Measurements from ENCODE around the gene PTN. TPM values are rescaled to one million over a fixed set of nuclear protein-coding genes. Genes with fewer than 3 reads are reported as not detected.

Gene PTN, protein sequence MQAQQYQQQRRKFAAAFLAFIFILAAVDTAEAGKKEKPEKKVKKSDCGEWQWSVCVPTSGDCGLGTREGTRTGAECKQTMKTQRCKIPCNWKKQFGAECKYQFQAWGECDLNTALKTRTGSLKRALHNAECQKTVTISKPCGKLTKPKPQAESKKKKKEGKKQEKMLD
- 100 to 1,000 TPM; 111 to 277 (median 148) TPM for polyA plus RNA-seq (ENCODE audit: insufficient read length in 4 of 4)

DNA sequence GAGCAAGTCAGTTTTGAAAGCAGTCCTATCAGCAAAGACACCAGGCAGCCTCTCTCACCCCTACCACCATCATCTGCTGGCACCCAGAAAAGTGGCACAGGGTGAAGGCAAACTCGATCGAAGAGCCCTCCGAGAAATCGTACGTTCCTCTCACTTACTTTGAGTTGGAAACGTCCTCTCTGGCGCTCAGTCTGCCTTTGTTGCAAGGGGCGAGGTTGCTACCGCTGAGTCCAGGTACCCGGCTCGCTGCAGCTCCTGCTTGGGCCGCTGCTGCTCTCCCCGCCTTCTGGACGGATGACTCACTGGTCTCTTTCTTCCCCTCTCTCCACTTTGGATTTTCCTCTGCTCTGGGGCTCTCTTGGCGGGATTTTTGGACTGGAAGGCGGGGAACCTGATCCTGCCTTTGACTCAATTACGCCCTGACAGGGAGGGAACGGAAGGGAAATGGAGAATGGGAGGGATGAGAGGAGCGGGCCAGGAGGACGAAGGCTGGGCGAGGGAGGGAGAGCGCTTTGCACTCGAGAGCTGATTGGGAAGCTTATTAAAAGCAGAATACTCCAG lies at the start of gene PTN:
PTN (minus strand) TSS at position 453 of the 561 bp plus-strand sequence. CDS start 88,760 bp downstream, outside the sequence.
- peak; percentile 45 to 63 (median 58) for DNase-seq (ENCODE audit: low read depth in 4 of 4, low spot score in 3 of 4)

DNA sequence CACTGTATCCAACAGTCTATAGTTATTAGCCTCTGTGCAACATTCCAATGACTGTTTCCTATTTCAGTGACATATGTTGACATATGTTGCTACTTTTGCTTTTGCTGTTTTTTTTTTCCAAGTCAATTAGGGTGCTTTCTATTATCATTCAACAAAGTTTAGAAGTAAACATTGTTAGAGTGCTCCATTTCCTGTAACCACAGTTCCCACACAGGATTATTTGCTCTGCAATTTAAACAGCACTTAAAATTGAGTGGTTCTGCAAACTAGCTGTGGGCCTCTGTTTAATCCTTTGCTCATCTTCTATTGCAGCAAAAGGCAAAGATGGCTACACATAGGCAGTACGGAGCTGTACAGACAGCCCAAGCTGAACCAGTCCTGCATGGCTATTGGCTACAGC lies 46.5 kb upstream of the PTN start:
- DNase-seq (ENCODE audit: low read depth in 4 of 4, low spot score in 3 of 4): no peak

DNA sequence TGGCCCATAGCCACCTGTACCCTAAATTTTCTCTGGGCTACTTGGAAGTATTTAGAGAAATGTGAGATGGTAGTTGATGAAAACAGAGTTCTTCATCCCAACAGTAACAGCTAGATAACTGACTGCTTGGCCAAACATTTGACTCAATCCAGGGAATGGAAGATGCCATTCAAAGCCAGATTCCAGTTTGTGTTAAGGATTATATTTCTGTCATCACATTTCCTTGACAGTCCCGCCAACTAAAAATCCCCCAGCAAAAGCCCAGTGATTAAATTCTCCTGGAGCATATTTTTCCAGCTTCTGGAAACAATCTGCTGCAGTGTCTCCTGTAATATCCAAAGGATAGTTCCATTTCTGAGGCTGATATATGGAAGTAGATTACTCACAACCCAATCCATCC lies 45.4 kb upstream of the PTN start:
- DNase-seq (ENCODE audit: low read depth in 4 of 4, low spot score in 3 of 4): no peak

DNA sequence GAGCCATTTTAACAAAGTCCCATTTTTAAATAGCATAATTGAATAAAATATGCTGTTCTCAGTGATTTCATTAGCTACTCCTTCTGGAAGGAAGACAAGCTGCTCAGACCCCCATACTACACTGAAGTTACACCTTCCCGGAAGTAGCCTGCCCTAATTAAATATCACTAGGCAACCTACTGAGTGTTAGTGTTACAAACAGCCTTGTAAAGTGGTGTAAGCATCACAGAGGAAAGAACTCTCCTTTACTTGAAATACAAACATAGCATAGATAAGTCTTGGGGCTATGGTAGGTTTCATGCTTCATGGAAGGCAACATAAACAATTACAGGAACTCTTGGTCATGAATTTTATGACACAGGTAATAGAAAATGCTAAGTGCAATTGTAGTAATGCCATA lies 43.4 kb upstream of the PTN start:
- no peak for DNase-seq (ENCODE audit: low read depth in 4 of 4, low spot score in 3 of 4)

DNA sequence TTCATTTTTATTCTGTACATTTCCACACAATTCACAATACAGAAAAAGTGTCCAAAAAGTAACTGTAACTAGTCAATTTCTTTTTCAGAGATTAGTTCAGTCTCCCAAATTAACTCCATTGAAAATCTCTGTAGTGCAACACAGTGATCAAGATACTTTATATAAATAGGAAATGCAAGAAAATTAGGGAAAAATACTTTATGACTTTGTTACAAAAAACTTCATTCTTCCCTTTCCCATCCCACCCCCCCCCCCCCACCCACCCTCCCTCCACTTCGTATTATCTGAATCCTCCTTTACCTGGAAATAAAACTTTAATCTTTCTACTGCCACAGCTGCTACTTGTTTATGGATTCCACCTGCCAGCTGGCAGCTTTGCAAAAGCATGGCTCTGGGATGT lies 37.5 kb upstream of the PTN start:
- DNase-seq (ENCODE audit: low read depth in 4 of 4, low spot score in 3 of 4): no peak

DNA sequence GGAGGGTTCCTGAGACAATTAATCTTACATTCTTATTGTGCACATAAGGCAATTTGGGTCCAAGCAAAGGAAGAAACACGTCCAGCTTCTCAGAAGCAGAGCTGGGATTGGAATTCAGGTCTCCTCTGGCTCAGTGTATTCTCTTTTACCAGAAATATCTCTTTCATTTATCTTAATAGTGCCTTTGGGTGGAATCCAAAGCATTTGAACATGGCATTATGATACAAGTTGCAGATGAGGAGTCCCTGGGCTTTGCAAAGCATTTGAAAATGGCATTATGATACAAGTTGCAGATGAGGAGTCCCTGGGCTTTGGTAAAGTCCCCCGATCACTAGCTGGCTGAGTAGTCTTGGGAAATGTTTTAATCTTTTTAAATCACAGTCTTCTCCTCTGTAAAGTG lies 30.0 kb upstream of the PTN start:
- no peak for DNase-seq (ENCODE audit: low read depth in 4 of 4, low spot score in 3 of 4)

DNA sequence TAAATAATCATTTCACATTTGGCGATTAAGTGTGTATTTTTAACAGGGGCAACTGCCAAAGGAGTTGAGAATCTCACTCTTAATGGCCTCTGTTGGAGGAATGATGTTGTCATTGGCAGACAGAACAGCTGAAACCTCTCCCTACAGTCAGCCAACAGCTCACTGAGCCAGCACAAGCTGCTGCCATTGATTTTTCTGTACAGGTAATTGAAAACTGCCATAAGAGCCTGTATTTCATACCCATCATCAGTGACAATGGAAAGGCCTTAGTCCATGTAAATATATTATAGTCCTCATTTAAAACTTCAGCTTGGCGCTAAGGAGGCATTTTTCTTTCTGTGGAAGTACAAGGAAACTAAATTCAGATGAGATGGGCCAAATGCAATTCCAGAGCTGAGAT lies 28.1 kb upstream of the PTN start:
- no peak for DNase-seq (ENCODE audit: low read depth in 4 of 4, low spot score in 3 of 4)

DNA sequence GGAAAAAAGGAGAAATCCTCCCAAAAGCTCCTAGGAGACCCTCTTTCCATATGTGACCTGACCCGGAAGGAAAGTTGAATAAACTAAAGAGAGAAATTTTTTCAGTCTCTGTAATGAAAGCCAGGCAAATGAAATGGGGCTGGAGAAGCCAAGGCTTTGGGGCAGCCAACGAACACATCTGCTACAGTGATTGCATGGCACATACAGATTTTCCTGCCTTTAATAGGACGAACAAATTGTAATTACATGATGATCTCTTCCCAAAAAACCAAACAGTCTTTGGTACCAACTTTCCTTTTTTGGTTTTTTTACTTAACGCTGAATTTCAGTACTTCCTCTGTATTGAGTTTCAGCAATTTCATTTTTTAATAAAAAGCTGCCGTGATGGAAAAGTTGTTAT lies 23.5 kb upstream of the PTN start:
- DNase-seq (ENCODE audit: low read depth in 4 of 4, low spot score in 3 of 4): no peak

DNA sequence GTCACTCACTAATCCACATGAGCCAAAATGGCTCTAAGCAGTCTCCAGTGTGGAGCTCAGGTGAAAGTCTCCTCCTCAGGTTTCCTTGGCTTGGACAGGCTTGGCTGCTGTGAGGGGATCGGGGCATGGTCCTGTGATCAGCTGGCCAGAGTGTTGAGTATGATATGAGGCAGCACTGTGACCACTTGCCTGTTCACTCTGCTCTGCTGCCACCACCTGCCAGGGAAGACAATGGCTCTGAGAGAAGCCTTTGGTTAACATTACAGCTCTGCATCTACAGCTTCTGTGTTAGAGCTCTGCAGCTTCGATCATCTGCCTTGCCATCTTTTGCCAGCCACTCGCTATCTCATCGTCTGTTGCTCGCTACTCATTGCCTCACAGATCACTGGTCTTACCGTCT lies 20.1 kb upstream of the PTN start:
- no peak for DNase-seq (ENCODE audit: low read depth in 4 of 4, low spot score in 3 of 4)

DNA sequence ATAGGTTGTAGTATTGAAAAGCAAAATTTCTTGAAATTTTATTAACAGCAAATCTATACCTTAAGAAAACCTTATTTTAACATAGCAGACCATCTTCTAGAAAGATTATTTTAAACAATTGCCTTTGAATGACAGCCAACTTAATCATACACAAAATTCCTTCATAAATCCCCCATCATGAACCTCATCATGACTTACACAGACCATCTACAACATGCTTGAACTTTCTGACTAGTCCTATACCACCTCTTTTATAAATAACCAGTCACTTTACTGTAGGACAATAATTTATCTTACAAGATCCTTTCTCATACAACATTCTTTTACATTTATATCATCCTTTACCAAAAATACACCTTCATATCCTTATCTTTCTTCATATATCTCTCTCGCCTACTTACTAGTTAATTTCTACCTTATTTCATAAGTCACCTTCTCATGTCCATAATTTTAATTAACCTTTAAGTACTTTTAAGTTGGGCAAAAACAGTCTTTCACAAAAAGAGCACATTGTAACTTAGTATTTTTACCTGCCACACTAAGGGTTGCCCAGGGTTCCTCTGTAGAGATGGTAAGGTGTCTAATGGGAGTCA lies 16.6 kb upstream of the PTN start:
- DNase-seq (ENCODE audit: low read depth in 4 of 4, low spot score in 3 of 4): no peak

DNA sequence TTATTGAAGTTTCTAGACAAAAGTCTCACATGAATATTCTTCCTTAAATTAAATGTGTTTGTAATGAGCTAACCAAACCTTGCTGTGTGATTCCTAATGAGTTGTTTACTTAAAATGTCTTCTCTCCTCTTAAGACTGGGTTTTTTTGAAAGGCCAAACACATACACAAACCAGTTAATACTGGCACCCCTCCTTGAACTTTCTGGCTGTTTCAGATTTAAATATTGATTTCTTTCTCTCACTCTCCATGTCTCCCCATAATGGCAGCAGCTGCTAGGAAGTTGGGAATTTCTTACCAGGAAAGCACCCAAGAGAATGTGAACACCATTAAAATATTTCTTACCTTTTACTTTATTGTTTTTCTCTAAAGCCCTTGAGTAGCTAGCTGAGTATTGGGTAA lies 11.4 kb upstream of the PTN start:
- no peak for DNase-seq (ENCODE audit: low read depth in 4 of 4, low spot score in 3 of 4)

DNA sequence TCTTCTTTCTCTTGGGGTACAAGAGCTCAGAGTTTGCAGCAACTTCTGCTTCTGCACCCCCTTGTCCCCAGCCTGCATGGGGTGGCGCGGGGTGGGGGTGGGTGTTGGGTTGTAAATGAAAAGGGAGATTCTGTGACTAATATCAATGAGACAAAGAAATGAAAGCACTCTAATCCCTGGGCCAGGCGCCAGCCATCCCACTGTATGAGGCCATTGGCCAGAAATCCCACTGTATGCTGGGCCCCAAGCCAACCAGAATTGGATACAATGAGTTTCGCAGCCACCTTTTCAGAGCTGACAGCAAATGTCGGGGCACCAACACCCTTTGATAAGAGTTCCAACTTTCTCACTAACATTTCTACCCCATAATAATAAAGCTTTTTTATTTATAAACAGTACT lies 10.9 kb upstream of the PTN start:
- DNase-seq (ENCODE audit: low read depth in 4 of 4, low spot score in 3 of 4): no peak

DNA sequence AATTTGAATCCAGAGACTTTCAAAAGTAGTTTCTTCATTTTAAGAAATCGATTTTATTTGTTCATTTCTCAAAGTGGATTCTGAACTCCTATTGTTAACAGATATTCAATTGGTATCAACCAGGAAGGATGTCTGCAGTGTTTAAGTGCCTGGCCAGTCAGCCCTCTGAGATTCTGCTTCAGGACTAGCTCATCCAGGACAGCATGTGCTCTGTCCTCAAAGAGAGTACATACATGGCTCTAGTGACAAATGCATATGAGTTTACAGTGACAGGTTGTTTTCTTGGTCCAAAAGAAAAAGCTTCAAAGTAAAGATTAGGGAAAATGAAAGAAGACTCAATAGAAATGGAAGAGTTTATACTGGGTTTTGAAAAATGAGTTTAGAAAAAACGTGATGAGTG lies 8.4 kb upstream of the PTN start:
- DNase-seq (ENCODE audit: low read depth in 4 of 4, low spot score in 3 of 4): no peak

DNA sequence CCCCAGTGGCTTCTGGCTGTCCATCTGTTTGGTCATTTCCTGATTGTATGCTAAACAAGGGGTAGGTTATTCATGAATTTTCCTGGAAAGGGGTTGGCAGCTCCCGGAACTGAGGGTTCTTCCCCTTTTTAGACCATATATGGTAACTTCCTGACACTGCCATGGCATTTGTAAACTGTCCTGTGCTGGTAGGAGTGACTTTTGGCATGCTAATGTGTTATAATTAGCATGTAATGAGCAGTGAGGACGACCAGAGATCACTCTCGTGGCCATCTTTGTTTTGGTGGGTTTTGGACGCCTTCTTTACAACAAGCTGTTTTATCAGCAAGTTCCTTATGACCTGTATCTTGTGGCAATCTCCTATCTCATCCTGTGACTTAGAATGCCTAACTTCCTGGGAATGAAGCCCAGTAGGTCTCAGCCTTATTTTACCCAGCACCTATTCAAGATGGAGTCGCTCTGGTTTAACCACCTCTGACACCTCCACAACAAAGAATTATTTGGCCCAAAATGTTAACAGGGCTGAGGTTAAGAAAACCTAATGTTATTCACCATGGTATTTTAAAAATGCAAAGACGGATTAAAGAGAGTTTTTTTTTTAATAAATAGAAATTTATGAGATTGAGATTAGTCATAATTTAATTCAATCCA lies 2.4 kb upstream of the PTN start:
- no peak for DNase-seq (ENCODE audit: low read depth in 4 of 4, low spot score in 3 of 4)

DNA sequence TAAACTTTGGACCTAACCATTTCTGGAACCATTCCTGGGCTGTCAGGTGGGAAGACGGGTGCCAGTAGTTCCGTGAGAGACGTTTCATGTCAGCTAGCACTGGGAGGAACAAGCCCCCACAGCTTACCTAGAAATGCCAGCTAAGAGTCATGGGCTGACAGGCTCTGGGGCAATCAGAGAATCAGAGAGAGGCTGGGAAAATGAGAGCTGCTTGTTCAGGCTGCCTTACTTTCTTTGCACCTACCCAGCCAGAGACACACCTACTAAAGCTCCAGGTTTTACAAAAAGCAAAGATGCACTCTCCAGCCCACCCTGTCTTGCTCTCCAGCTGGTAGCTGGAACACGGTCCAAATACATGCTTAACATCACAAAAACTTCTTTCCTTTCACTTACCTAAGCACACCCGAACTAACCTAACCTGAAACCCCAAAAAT lies 688 bp downstream of the PTN start:
- peak in 2 of 4 donors; percentile 12 to 18 for DNase-seq (ENCODE audit: low read depth in 4 of 4, low spot score in 3 of 4)

DNA sequence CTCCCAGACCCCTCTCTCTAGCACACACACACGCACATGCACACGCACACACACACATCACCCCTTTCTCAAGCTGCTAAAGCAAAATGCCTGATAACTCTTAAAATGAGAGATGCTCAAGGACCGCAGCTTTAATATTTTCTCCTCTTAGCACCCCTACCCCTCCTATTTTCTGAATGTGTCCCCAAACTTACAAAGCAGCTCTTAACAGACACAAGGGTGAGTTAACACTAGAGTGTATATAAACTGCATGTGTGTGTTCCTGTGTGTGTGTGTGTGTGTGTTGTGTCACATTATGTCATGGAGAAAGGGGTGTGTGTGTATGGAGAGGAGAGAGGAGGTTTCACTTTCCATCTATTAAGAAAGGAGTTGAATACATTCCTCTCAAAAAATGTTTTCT lies 1.3 kb downstream of the PTN start:
- DNase-seq (ENCODE audit: low read depth in 4 of 4, low spot score in 3 of 4): peak in 1 of 4 donors; percentile 16

DNA sequence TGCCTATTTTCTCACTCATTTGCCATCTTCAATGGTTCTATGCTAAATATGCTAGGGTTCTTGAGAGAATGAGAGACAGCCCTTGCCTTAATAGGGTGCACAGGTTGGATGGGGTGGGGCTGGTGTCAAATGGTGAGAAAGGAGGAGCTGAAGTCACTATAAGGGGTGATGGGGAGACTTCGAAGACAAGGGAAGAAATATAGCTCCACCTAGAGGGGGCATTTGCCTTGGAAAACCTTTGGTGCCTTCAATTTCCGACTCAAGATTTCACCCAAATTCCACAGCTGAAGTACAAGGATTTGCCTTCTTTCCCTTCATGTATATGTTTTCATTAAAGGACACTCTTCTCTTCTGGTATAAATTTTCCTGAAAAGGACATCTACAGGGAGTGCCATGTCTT lies 5.6 kb downstream of the PTN start:
- no peak for DNase-seq (ENCODE audit: low read depth in 4 of 4, low spot score in 3 of 4)

DNA sequence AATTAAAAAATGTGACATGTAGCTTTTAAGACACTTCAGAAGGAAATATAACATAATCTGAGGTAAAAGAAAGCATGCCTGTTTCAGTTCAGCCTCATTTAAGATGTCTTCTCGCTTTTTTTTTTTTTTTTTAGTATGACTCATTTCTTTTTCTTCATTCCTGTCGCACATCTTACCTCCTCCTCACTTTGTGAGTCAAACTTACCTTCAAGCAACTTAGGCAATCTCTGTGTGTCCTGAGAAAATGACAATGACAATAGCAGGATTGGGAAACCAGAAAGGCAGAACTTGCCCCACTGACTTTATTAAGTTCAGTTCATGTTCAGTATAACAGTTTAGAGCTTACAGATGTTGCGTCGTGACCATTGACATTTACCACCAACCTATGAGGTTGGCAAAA lies 7.7 kb downstream of the PTN start:
- no peak for DNase-seq (ENCODE audit: low read depth in 4 of 4, low spot score in 3 of 4)

DNA sequence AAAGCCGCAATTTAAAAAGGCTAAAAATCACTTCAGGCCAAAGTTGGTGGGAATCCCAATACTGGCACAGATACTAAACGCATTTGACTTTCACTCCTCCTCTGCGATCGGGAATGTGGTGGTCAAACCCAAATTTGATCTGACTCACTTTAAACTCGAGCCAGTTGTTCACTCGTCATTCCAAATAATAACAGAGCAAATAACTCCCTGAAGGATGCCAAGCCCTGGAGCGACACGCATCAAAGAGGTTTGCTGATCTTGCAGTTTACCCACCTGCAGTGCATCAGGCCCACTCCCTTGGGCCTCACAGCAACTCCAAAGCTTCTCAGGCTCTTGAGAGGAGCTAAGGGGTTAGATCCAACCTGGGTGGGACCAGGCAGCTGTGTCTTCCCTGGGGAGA lies 12.2 kb downstream of the PTN start:
- DNase-seq (ENCODE audit: low read depth in 4 of 4, low spot score in 3 of 4): no peak

DNA sequence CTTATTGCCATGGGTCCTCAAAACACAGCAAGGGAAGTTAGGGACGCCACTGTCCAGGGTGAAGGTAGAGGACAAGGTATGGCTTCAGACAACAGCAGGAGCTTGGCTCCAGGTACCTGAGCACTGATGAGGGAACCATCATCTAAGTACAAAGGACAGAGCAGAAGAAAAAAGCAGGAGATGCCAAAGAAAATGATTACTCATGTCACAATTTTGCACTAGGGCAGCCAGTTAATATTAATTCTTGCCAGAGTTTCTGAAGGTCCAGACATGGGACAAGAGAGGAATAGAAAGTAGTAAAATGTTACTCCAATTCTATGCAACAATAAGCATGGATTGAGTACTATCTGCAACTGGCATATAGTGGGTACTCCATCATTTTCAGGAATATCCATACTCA lies 14.1 kb downstream of the PTN start:
- no peak for DNase-seq (ENCODE audit: low read depth in 4 of 4, low spot score in 3 of 4)

DNA sequence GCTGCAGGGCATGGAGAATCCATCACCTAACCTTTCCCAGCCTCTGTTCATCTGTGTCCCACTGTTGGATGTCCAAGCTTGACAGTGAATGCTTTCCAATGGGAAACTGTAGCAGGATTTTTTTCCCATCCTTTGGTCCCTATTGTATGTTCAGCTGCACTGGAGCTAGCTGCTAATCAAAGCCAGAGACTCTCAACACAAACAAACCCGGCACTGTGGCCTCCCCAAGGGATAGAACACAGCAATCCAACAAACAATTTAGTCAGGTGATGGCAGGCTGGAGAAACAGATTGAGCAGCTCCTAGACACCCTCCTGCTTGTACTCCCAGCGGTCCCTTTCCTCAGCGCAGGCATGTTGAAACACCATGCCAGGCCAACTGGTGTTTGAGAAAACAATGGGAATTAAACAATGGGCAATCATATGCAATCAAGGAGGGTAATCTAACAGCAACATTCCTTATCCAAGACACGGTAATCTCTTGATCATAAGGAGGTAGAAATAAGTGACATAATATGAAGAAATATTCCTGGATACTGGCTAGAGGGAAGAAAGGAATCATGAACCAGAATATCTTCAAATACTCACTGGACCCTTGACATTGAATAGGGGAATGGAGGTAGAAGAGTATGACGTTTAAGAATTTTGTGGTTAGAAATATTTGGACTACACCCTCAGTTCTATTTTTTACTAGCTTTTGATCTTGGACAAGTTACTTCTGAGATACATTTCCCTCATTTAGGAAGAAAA lies 15.0 kb downstream of the PTN start:
- no peak for DNase-seq (ENCODE audit: low read depth in 4 of 4, low spot score in 3 of 4)

Data from left renal pelvis (tissue), 4 donors.